Choroid plexus epithelial cell (primary cell): ENCODE data around the gene OR6B1.

ENCODE experiments used
- DNase-seq: peaks from one replicate; pipeline ENCODE4 v3.0.0-alpha.2; 2010; ENCODE audit warnings: low read depth
- H3K4me3 ChIP-seq: 2 replicates; pipeline ENCODE4 v1.5.1; 2011; ENCODE audit warnings: low read depth, mild to moderate bottlenecking, control low read depth, low read length, moderate library complexity
- CTCF ChIP-seq: conservative IDR thresholded peaks from 2 replicates; pipeline ENCODE4 v1.5.1; 2011; ENCODE audit warnings: low read depth, mild to moderate bottlenecking, control low read depth, inconsistent platforms, low read length, moderate library complexity

Gene OR6B1

GRCh38 chr7:144035385-144035784 lies 35.3 kb downstream of the OR6B1 start:
- TF ChIP-seq CTCF: no peak
- no peak for DNase-seq
- H3K4me3 ChIP-seq: no peak overlapping the region

- DNase-seq: peak; percentile 42
- no peak for TF ChIP-seq CTCF
- no peak overlapping the region for H3K4me3 ChIP-seq
These were observed 36.3 kb downstream of the OR6B1 start for GRCh38 chr7:144036302-144036885.

- no peak overlapping the region for H3K4me3 ChIP-seq
- peak; percentile 26 for DNase-seq
- TF ChIP-seq CTCF: no peak
These were observed 37.4 kb downstream of the OR6B1 start for GRCh38 chr7:144037414-144038035.

- TF ChIP-seq CTCF: no peak
- no peak overlapping the region for H3K4me3 ChIP-seq
- DNase-seq: peak; percentile 50
These were observed 38.8 kb downstream of the OR6B1 start for GRCh38 chr7:144038887-144039286.

- no peak for DNase-seq
- no peak for TF ChIP-seq CTCF
- no peak within 1 kb of the TSS for H3K4me3 ChIP-seq
These were observed 48.5 kb downstream of the OR6B1 start, which contains the start of gene OR2A5 for GRCh38 chr7:144048648-144049047. TSS of gene OR2A5 (plus strand) at chr7:144048948. CDS start at chr7:144050402, 1,454 bp downstream.

- DNase-seq: no peak
These were observed 49.4 kb downstream of the OR6B1 start for GRCh38 chr7:144049491-144049890.

More at GRCh38 chr7:144049491-144049890, 49.4 kb downstream of the OR6B1 start:
- TF ChIP-seq CTCF: no peak
- no peak overlapping the region for H3K4me3 ChIP-seq
